GM18498 (cell line): ENCODE data around the gene METTL25B.

ENCODE experiments used
- ATAC-seq: cut with Tn5 transposase; IDR thresholded peaks from one replicate; pipeline ENCODE4 v1.9.1; 2021; ENCODE audit warnings: mild to moderate bottlenecking, moderate library complexity; ENCODE audit not compliant: unreplicated experiment

Gene METTL25B

DNA sequence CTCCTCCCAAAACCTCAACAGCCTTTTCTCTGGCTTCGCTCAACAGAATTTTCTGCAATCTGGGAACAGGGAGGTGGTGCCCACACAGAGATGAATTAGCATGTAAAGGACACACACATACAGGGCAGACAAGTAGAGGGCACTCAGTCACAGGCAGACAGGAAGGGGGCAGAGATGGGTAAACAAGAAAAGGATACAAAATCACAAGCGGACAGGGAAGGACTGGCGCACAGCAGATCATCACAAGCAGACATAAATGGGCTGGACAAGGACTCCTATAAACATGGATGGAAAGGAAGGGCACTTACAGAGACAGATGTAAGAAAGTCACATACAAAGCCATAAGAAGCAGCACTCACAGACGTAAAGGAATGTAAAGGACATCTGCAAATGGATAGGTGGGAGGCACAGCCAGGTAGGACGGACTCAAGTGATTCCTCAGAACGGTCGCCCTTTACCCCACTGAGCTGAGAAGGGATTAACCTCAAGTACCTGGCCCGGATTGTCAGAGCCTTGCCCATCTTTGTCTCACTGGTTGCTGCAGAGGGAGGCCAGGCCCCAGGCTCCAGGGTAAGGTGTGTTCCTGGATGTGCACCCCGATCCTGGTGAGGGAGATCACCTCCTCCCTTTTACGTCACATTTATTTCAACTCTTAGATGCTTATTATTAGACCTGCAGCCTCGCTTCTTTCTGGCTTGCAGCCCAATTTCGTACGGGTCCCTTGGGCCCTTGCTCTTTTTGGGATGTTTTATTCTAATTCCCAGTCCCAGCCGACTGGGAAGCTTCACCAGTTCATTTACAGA, 38.2 kb downstream of the METTL25B start:
- ATAC-seq = peak; percentile 12

DNA sequence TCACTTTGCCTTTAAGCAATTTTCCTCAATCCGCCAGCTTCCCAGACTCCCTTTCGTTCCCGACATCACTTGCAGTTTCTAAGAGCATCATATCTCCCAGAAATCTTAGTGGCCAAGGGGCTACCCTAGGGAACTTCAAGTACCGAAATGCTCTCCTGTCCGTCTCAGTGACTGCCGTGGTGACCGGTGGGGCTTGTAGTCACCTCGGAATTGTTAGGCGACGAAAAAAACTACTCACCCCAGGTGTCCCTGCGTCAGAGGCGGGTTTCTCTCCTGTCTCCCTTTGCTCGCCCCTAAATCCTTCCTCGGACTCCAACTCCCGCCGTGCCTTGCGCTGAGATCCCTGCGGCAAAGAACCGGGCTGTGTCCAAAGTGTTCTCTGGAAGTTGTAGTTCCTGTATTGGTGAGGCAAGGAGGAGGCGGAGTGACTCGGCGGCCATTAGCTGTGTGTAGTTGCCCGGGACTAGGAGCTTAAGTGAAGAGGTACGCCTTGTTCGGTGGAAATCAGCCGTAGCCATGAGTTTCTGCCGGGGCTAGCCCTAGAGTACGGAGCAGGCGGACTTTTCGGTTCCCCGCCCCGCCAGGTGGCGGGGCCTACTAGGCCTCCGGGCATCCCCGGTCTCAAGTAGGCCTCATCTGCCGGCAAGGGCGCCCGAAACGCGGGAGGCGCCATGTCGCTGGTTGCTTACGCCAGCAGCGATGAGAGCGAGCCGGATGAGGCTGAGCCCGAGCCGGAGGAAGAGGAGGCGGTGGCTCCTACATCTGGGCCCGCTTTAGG, 39.0 kb downstream of the METTL25B start, which contains the start of gene PRCC:
TSS of gene PRCC (plus strand) at position 435 of the 778 bp plus-strand sequence. CDS start at position 672, 237 bp downstream.
- ATAC-seq = peak; percentile 93

DNA sequence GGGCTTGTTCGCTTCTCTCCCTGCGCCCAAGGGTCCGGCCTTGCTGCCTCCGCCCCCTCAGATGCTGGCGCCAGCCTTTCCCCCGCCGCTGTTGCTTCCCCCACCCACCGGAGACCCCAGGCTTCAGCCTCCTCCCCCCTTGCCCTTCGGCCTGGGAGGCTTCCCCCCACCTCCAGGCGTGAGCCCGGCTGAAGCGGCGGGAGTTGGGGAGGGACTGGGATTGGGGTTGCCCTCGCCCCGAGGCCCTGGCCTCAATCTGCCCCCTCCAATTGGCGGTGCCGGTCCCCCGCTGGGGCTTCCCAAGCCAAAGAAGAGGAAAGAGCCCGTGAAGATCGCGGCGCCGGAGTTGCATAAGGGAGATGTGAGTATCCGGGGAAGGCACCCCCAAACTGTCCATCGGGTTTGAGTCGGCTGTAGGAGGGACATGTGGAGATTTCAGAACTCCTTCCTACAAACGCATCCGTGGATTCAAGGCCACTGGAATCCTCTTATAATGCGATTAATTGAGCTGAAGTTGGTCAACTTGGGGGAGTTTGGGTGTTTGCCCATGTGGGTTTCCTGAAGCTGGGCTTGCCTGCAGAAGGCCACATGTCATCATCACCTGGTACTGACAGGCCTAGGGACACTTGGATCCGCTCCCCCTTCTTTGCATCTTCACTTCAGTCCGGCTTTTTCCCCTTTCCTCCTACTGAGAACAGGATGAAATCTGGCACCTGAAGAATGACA, 39.8 kb downstream of the METTL25B start:
- peak; percentile 17 for ATAC-seq

DNA sequence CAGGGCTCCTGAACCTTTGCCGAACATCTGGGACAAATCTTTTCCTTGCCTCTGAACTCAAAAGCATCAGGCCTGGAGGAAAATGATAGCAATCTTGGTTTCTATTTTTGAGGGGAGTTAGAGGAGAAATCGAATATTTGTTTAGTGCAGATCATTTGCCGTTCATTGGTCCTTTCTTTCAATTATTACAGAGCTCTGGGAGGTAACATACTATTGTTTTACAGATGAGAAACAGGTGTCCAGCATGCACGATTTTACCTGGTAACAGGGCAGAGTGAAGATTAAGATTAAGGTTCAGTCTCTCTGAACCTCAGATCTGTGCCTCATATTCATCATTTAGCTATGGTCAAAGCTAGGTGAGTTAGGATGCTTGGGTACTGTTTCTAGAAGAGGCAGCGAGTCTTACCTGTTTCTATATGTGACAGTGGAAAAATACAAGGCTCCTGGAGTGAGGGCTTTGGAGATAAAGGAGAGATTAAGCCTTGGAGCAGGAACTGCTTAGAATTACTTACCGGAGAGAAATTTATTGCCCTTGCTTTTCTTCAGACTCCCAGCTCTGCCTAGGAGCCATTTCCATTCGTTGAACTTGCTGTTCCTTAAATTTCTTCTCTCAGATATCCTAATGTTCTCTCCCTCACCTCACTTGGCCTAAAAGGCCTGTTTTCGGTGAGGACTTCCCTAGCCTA, 40.5 kb downstream of the METTL25B start:
- ATAC-seq = no peak

DNA sequence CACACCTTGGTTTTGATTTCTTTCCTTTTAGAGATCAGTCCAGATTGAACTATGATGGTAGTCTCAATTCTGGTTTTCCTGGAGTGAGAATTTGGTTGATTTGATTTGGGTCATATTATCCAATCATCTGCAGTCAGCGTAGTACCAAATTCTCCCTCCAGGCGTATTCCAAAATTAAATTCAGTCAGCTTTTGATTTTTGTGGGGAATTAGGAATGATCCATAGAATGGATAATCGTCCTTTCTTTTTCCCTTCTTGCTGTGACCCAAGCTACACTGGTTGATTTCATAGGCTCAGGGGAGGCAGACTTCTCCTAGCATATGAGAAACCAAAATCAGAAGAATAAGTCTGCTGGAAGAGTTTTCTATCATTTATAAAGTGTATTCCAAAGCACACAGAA, 44.0 kb downstream of the METTL25B start:
- ATAC-seq = no peak

DNA sequence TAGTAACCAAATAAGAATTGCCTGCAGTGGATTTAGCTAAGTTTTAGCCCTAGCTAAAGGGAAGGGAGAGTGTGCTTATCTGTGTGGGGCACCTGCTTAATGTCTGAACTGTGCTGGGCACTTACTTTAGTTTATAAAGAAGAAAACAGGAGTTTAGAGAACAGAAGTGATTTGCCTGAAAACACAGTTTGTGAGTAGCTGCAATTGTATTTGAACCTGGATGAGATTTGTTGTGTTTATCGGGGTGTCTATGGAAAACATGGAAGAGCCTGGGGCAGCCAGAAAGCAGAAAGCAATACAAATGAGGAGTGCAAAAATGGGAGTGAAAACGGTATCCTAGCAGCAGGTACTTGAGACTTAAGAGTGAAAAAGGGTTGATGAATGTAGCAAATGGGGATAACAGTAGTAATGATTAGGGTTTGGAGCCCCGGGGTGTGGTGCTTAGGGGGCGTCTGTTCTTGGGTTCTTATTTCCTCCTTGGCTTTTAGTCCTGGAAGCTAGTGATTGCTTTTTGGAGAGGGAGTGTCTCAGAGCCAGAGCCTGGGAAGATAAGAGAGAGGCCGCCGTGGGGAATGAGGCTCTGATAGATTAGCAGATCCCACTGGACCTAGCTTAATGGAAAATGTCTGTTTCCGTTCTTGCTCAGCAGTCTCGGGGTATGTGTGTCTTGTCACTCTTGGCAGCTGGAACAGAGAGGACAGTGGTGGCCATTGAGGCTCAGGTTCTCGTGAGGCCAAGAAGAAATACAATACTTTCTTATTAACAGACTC, 44.6 kb downstream of the METTL25B start:
- no peak for ATAC-seq

DNA sequence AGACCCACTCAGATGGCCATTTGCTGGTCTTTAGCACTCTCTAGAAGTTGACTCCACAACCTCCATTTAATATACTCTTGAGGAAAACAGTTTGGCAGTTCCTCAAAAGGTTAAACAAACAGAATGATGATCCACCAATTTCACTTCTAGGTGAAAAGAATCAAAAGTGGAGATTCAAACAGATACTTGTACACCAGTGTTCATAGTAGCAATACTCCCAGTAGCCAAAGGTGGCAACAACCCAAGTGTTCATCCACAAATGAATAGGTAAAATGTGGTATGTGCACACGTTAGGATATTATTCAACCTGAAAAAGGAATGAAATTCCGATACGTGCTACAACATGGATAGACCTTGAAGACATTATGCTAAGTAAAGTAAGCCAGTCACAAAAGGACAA, 45.3 kb downstream of the METTL25B start:
- ATAC-seq = no peak

DNA sequence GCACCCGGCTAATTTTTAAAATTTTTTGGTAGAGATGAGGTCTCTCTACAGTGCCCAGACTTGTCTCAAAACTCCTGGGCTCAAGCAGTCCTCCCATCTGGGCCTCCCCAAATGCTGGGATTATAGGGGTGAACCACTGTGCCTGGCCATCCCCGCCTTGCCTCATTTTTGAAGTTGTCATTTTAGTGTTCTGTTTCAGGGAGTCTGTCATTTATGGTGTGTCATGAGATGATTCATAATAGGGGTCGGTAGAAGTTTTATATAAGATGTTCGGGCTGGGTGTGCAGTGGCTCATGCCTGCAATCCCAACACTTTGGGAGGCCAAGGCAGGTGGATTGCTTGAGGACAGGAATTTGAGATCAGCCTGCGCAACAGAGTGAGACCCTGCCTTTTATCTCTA, 47.5 kb downstream of the METTL25B start:
- ATAC-seq = no peak

DNA sequence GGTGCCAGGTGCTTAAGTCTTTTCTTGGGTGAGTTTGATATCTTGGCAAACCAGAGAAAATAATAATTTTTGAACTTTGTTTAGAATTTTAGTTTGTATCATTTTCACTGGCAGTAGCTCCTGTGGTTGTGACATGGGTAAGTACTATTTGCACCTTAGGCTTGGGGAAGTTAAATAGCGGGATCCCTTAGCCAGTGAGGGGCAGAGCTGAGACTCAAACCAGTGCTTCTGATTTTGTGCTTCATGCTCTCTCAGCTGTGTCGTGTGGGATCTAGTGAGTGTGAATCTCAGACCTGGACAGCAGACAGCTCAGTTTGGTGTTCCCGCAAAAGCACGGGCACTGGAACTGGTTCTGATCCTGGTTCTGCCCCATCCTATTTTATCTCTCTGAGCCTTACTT, 48.7 kb downstream of the METTL25B start:
- ATAC-seq = no peak

DNA sequence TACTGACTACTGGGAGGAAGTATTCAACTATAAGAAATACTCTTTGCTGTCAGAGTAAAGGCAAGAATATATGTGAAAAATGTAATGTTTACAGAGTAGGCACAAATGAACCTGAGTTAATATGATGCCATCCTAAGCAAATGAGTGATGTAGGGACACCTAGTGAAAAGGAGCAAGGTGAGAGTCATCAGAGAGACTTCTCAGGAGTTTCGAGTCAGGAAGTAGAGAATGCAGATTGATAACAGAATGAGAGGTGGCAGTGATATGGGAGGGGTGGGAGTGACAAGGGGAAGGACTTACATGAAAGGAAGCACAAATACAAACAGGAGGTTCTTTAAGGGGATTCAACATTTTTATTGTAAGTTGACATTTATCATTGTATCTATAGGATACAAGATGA, 49.3 kb downstream of the METTL25B start:
- no peak for ATAC-seq

DNA sequence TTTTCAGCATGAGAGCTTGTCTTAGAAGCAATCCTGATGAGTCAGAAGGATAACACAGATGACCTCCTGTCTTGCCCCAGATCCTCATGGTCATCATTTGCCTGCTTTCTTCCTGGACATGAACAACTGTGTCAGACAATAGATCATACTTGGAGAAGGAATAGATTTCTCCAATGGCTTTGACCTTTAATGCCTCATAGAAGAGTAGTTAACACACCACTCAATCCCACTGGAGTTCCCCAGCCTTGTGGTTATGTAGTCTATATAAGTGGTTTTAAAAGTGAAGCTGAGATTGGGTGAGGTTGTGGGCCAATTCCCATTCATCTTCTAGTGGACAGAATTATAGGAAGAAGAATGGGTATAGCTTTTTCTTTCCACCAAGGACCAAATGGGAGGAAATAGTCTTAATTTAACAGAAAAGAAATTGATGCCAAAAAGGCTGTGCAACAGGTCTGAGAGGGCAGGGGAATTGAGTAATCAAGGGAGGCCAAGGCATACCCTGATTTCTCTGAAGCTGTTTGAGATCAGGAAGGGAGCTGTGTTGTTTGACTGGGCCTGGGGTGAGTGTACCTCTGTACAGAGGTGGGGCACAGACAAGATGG, 53.4 kb downstream of the METTL25B start:
- ATAC-seq = no peak

DNA sequence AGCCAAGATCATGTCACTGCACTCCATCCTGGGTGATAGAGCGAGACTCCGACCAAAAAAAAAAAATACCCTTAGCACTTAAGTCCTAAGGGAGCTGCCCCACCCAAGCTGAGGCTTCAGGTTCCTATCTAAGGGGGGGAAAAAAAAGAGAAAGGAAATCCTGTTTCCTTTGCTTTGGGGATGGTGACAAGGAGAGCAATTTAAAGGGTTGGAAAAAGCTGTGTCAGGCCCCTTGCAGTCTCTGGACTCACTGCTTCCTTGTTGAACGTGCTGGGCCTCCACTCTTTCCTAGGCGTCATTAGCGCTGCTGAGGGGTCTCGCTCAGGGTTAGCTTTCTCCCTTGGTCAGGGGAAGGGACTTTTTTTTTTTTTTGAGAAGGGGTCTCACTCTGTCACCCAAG, 57.2 kb downstream of the METTL25B start:
- ATAC-seq = no peak
